Spinal cord (tissue), 10 donors: ENCODE data around the gene ZXDC. TPM values are rescaled to one million over a fixed set of nuclear protein-coding genes. Genes with fewer than 3 reads are reported as not detected.

Experiments
- DNase-seq, 6 donors: peaks; one replicate each; pipeline versions ENCODE4 v3.0.0 to v3.0.0-alpha.2; 2013 to 2015; ENCODE audit warnings: low spot score in 6 of 6, low read depth in 4 of 6
- H3K27ac ChIP-seq: one replicate; pipeline ENCODE4 v1.5.1; 2013; ENCODE audit warnings: low read depth, low read length, control low read depth
- H3K27me3 ChIP-seq: one replicate; pipeline ENCODE4 v1.6.1; 2013; ENCODE audit warnings: low read length; ENCODE audit not compliant: control insufficient read depth, insufficient read depth
- H3K36me3 ChIP-seq: one replicate; pipeline ENCODE4 v1.6.1; 2013; ENCODE audit warnings: low read length; ENCODE audit not compliant: control insufficient read depth, insufficient read depth
- H3K4me1 ChIP-seq: one replicate; pipeline ENCODE4 v1.6.1; 2013; ENCODE audit warnings: low read length; ENCODE audit not compliant: control insufficient read depth, insufficient read depth
- H3K4me3 ChIP-seq: one replicate; pipeline ENCODE4 v1.5.1; 2013; ENCODE audit warnings: low read depth, low read length, control low read depth
- H3K9me3 ChIP-seq: one replicate; pipeline ENCODE4 v1.6.1; 2013; ENCODE audit warnings: low read length; ENCODE audit not compliant: control insufficient read depth, insufficient read depth
- WGBS: methylation state at CpG from one replicate; pipeline ENCODE4 v1.1.5; 2013; ENCODE audit warnings: missing lambda C conversion rate; ENCODE audit not compliant: insufficient coverage; 5-methylcytosine and 5-hydroxymethylcytosine counted together
- polyA plus RNA-seq, 2 donors: library from polyadenylated mRNA; unstranded; fragments of 120-200 nt; gene quantifications; one replicate each; pipeline ENCODE4 v1.2.1, GENCODE V29; 2013; ENCODE audit not compliant: insufficient read length in 2 of 2
- total RNA-seq, 2 donors: library from RNA; depleted of rRNA in 1 of 2; stranded (reverse); fragments of 120-200 nt in 1 of 2; fragments of >200 nt in 1 of 2; gene quantifications; one replicate each; pipeline versions ENCODE4 v1.2.3 to v1.2.4, GENCODE V29; 2013 to 2014
- donor health status: healthy.

The ZXDC gene
- total and polyA plus RNA-seq, 4 donors, result 22.9 to 29.4 (median 27.3) TPM

GRCh38 chr3:126423191-126424038 is 52.3 kb downstream of the ZXDC start:
- Histone ChIP-seq H3K27ac (no peak overlapping the region), H3K9me3 (peaks cover 2% of the 10 kb centered on the region), H3K36me3 (peaks cover 44% of the 10 kb centered on the region), H3K4me1 (no peaks in the 10 kb centered on the region), H3K4me3 (no peak overlapping the region), H3K27me3 (no peaks in the 10 kb centered on the region)
- DNase-seq, result no peak
- WGBS, result 80% methylated on average over 26 of the region's 26 CpGs

GRCh38 chr3:126422571-126423091 is 53.1 kb downstream of the ZXDC start:
- no peak for DNase-seq
- Histone ChIP-seq H3K4me3 (no peak overlapping the region), H3K4me1 (no peaks in the 10 kb centered on the region), H3K27me3 (no peaks in the 10 kb centered on the region), H3K36me3 (peaks cover 47% of the 10 kb centered on the region), H3K9me3 (peaks cover 2% of the 10 kb centered on the region), H3K27ac (no peak overlapping the region)
- WGBS, result 84% methylated on average over 4 of the region's 4 CpGs

GRCh38 chr3:126422121-126422520 is 53.6 kb downstream of the ZXDC start:
- Histone ChIP-seq H3K9me3 (peaks cover 2% of the 10 kb centered on the region), H3K4me1 (no peaks in the 10 kb centered on the region), H3K27ac (no peak overlapping the region), H3K36me3 (peaks cover 47% of the 10 kb centered on the region), H3K27me3 (no peaks in the 10 kb centered on the region), H3K4me3 (no peak overlapping the region)
- no peak for DNase-seq
- WGBS, result 93% methylated on average over 8 of the region's 8 CpGs

DNA sequence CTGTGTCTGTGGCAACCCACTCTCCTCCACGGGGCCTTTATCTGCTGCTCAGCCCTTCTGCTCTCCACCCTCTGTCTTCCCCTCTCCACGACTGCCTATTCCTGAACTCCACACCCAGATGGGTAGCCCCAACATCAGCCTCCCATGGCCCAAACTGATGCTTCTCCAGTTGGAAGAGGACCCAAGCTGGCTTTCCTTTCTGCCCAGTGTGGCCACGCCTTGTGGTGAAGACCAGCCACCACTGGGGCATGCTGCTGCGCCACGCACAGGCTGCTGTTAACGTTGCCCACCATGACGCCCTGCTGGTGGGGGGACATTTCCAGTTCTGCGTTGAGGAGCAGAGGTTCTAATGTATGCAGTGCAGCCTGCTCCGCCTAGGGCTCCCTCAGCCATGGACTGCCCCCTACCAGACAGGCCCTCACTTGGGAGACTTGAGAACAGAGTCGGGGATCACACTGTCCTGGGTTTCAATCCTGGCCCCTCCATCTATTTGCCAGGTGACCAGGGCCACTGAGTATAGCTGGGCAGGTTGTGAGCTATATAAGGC is 54.0 kb downstream of the ZXDC start:
- H3K27ac ChIP-seq, result no peak overlapping the region
- H3K4me3 ChIP-seq, result no peak overlapping the region
- H3K9me3 ChIP-seq, result peaks cover under 1% of the 10 kb centered on the region
- H3K4me1 ChIP-seq, result no peaks in the 10 kb centered on the region
- no peaks in the 10 kb centered on the region for H3K27me3 ChIP-seq
- no peak for DNase-seq
- peaks cover 47% of the 10 kb centered on the region for H3K36me3 ChIP-seq
- WGBS, result 87% methylated on average over 10 of the region's 10 CpGs

DNA sequence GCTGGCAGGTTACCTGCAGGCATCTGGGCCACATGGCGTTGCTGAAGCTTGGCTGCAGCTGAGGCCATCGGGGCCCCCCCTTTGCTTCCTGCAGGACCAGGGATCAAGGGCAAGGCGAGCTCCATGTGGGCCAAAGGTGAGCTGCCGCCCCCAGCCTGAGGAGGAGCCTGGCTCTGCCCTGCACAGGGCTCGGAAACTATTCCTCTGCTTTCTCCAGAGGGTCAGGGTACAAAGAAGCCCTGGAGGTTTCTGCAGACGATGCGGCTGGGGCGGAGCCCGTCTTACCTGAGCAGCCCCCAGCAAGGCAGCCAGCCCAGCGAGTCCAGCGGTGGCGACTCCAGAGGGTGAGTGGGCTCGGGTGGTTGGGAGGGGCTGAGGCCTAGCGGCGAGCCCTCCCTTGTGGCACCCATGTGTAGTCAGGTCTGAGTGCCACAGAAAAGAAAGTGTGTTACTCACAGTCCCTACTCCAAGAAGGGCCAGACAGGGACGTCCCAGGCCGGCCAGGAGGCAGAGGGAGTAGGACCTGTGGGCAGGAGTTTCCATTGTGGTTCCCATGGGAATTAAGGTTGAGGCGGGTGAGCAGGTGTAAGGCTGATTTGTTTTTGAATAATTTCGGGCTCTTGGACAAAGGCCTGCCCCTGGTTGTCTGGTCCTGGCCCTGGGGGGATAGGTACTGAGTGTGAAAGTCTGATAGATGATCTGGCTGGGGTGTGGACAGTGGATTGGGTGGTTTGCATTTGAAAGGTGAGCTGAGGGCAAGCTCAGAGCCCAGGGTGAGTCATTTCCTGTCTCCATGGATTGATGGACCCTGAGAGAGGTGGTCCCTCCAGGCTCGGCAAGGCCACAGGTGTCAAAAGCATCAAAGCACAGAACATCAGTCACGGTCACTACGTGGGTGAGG is 55.6 kb downstream of the ZXDC start:
- no peak for DNase-seq
- no peaks in the 10 kb centered on the region for H3K9me3 ChIP-seq
- WGBS, result 84% methylated on average over 20 of the region's 22 CpGs
- H3K36me3 ChIP-seq, result peaks cover 47% of the 10 kb centered on the region
- no peak overlapping the region for H3K27ac ChIP-seq
- peaks cover 6% of the 10 kb centered on the region for H3K27me3 ChIP-seq
- no peaks in the 10 kb centered on the region for H3K4me1 ChIP-seq
- no peak overlapping the region for H3K4me3 ChIP-seq

- DNase-seq, result no peak
- H3K27me3 ChIP-seq, result peaks cover 6% of the 10 kb centered on the region
- no peaks in the 10 kb centered on the region for H3K9me3 ChIP-seq
- H3K4me1 ChIP-seq, result no peaks in the 10 kb centered on the region
- H3K4me3 ChIP-seq, result no peak overlapping the region
- H3K27ac ChIP-seq, result no peak overlapping the region
- 100% methylated on average over 4 of the region's 6 CpGs for WGBS
- H3K36me3 ChIP-seq, result peaks cover 47% of the 10 kb centered on the region
Observed at GRCh38 chr3:126419151-126419703, 56.5 kb downstream of the ZXDC start.

- Histone ChIP-seq H3K4me1 (no peaks in the 10 kb centered on the region), H3K27me3 (peaks cover 6% of the 10 kb centered on the region), H3K27ac (no peak overlapping the region), H3K36me3 (peaks cover 48% of the 10 kb centered on the region), H3K9me3 (no peaks in the 10 kb centered on the region), H3K4me3 (no peak overlapping the region)
- DNase-seq, result no peak
- 83% methylated on average over 16 of the region's 20 CpGs for WGBS
Observed at GRCh38 chr3:126418661-126419131, 57.0 kb downstream of the ZXDC start.

- Histone ChIP-seq H3K9me3 (no peaks in the 10 kb centered on the region), H3K36me3 (peaks cover 42% of the 10 kb centered on the region), H3K4me3 (no peak overlapping the region), H3K4me1 (no peaks in the 10 kb centered on the region), H3K27ac (no peak overlapping the region), H3K27me3 (peaks cover 6% of the 10 kb centered on the region)
- 85% methylated on average over 10 of the region's 11 CpGs for WGBS
- DNase-seq, result no peak
Observed at GRCh38 chr3:126417981-126418530, 57.6 kb downstream of the ZXDC start.

- peaks cover 6% of the 10 kb centered on the region for H3K27me3 ChIP-seq
Observed at GRCh38 chr3:126417515-126417914, 58.2 kb downstream of the ZXDC start.

More at GRCh38 chr3:126417515-126417914, 58.2 kb downstream of the ZXDC start:
- WGBS, result 66% methylated on average over 4 of the region's 5 CpGs
- Histone ChIP-seq H3K4me3 (no peak overlapping the region), H3K36me3 (peaks cover 36% of the 10 kb centered on the region), H3K9me3 (no peaks in the 10 kb centered on the region), H3K27ac (no peak overlapping the region), H3K4me1 (no peaks in the 10 kb centered on the region)
- no peak for DNase-seq
